HEK293 (cell line): ENCODE measurements around the gene TTLL13.

Experiments used
- CTCF ChIA-PET: fragments of 350-600 bp; formaldehyde crosslinking; extraction: SDS; loops from one replicate; lab custom pipeline; 2021; ENCODE audit warnings: antibody characterized with exemption; lab: Yijun Ruan, JAX
- POLR2A ChIA-PET: fragments of 300-600 bp; formaldehyde crosslinking; extraction: SDS; loops from one replicate; lab custom pipeline; 2020; ENCODE audit warnings: antibody characterized with exemption, inconsistent platforms; lab: Yijun Ruan, JAX
- H3K27ac ChIP-seq: fragments of 200-500 bp; sonication (Bioruptor generic); 2 replicates; pipeline ENCODE4 v1.5.1; 2014; ENCODE audit warnings: low read depth, low read length, control low read depth, inconsistent platforms; ENCODE audit errors: extremely low read depth
- H3K36me3 ChIP-seq, 2 experiments: fragments of 200-500 bp in 1 of 2; sonication (Bioruptor generic) in 1 of 2; 1 replicate in 1 of 2; 2 replicates in 1 of 2; pipeline ENCODE4 v1.5.1; 2014 to 2017; ENCODE audit warnings: inconsistent platforms in 2 of 2, low read length in 2 of 2; ENCODE audit not compliant: control insufficient read depth in 2 of 2, insufficient read depth in 1 of 2
- H3K4me1 ChIP-seq: fragments of 200-500 bp; sonication (Bioruptor generic); 2 replicates; pipeline ENCODE4 v1.5.1; 2014; ENCODE audit warnings: mild to moderate bottlenecking, low read length, inconsistent platforms; ENCODE audit not compliant: control insufficient read depth, insufficient read depth
- H3K4me3 ChIP-seq: 2 replicates; pipeline ENCODE4 v1.5.1; 2011; ENCODE audit warnings: low read depth, mild to moderate bottlenecking, control low read depth, low read length, moderate library complexity
- H3K9me3 ChIP-seq: fragments of 200-500 bp; sonication (Bioruptor generic); 2 replicates; pipeline ENCODE4 v1.5.1; 2014; ENCODE audit warnings: low read depth, low read length, inconsistent platforms; ENCODE audit not compliant: control insufficient read depth, insufficient read depth
- KLF1 ChIP-seq: fragments of 450-650 bp; formaldehyde crosslinking; IDR thresholded peaks from 2 replicates; pipeline ENCODE4 v1.5.1; 2016; ENCODE audit warnings: missing biosample characterization, missing genetic modification characterization
- OSR2 ChIP-seq: fragments of 450-650 bp; formaldehyde crosslinking; IDR thresholded peaks from 2 replicates; pipeline ENCODE4 v1.5.1; 2016; ENCODE audit warnings: missing biosample characterization, missing genetic modification characterization
- ZBTB21 ChIP-seq: fragments of 450-650 bp; formaldehyde crosslinking; IDR thresholded peaks from 2 replicates; pipeline ENCODE4 v1.5.1; 2017; ENCODE audit warnings: missing biosample characterization, missing genetic modification characterization
- ZBTB8A ChIP-seq: fragments of 450-650 bp; formaldehyde crosslinking; IDR thresholded peaks from 2 replicates; pipeline ENCODE4 v1.5.1; 2016; ENCODE audit warnings: missing biosample characterization, missing genetic modification characterization
- ZNF132 ChIP-seq: fragments of 450-650 bp; formaldehyde crosslinking; IDR thresholded peaks from 2 replicates; pipeline ENCODE4 v1.5.1; 2017; ENCODE audit warnings: missing biosample characterization, missing genetic modification characterization, borderline replicate concordance
- ZNF133 ChIP-seq: fragments of 450-650 bp; formaldehyde crosslinking; IDR thresholded peaks from 2 replicates; pipeline ENCODE4 v1.5.1; 2016; ENCODE audit warnings: missing biosample characterization, missing genetic modification characterization
- ZNF146 ChIP-seq: fragments of 450-650 bp; formaldehyde crosslinking; IDR thresholded peaks from 2 replicates; pipeline ENCODE4 v1.5.1; 2016; ENCODE audit warnings: missing biosample characterization, missing genetic modification characterization
- ZNF155 ChIP-seq: fragments of 450-650 bp; formaldehyde crosslinking; IDR thresholded peaks from 2 replicates; pipeline ENCODE4 v1.5.1; 2016; ENCODE audit warnings: missing biosample characterization, missing genetic modification characterization
- ZNF239 ChIP-seq: fragments of 450-650 bp; formaldehyde crosslinking; IDR thresholded peaks from 2 replicates; pipeline ENCODE4 v1.5.1; 2016; ENCODE audit warnings: missing biosample characterization, missing genetic modification characterization
- ZNF529 ChIP-seq: fragments of 450-650 bp; formaldehyde crosslinking; IDR thresholded peaks from 2 replicates; pipeline ENCODE4 v1.5.1; 2017; ENCODE audit warnings: missing genetic modification characterization, missing biosample characterization; ENCODE audit not compliant: insufficient replicate concordance
- ZNF596 ChIP-seq: fragments of 450-650 bp; IDR thresholded peaks from 2 replicates; pipeline ENCODE4 v1.5.0; 2018; ENCODE audit warnings: missing biosample characterization, mild to moderate bottlenecking, missing genetic modification characterization, moderate library complexity
- ZNF777 ChIP-seq: fragments of 450-650 bp; formaldehyde crosslinking; IDR thresholded peaks from 2 replicates; pipeline ENCODE4 v1.5.1; 2017; ENCODE audit warnings: missing biosample characterization, missing genetic modification characterization, borderline replicate concordance
- TF ChIP-seq, protein P1 (sequence below): fragments of 450-650 bp; formaldehyde crosslinking; conservative IDR thresholded peaks from 2 replicates; pipeline ENCODE4 v1.5.1; 2016; ENCODE audit warnings: low read depth, missing biosample characterization, missing genetic modification characterization
- TF ChIP-seq, protein P2 (sequence below): fragments of 450-650 bp; formaldehyde crosslinking; IDR thresholded peaks from 2 replicates; pipeline ENCODE4 v1.5.1; 2016; ENCODE audit warnings: missing biosample characterization, missing genetic modification characterization
- TF ChIP-seq, protein P3 (sequence below): fragments of 450-650 bp; formaldehyde crosslinking; IDR thresholded peaks from 2 replicates; pipeline ENCODE4 v1.5.1; 2016; ENCODE audit warnings: missing biosample characterization, missing genetic modification characterization
- TF ChIP-seq, protein P4 (sequence below): fragments of 450-650 bp; formaldehyde crosslinking; IDR thresholded peaks from 2 replicates; pipeline ENCODE4 v1.5.1; 2016; ENCODE audit warnings: missing biosample characterization, missing genetic modification characterization, borderline replicate concordance
- TF ChIP-seq, protein P5 (sequence below): fragments of 450-650 bp; formaldehyde crosslinking; IDR thresholded peaks from 2 replicates; pipeline ENCODE4 v1.5.1; 2016; ENCODE audit warnings: missing biosample characterization, missing genetic modification characterization
- TF ChIP-seq, protein P6 (sequence below): IDR thresholded peaks from 2 replicates; pipeline ENCODE4 v1.6.1; 2011; ENCODE audit warnings: mild to moderate bottlenecking, low read depth, low read length, borderline replicate concordance

Gene TTLL13

DNA sequence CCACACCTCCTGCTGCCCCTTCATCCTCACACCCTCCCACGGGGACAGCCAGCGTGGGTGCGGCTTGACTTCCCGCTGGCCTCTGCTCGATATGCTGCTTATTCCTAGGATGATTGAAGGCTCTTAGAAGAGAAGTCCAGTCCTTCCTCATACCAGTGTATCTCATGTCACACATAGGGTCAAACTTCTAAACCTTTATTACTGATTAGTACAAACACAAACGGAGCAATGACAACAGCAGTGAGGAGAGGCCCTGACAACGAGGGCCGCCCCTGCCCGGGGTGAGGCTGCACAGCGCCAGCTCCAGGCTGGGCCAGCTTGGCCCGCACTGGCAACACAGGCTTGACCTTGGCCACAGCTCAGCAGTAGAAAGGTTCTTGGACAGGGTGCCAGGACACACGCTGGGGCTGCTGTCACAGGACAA is 19.3 kb upstream of the TTLL13 start (continued):
- TF ChIP-seq, protein P1, sequence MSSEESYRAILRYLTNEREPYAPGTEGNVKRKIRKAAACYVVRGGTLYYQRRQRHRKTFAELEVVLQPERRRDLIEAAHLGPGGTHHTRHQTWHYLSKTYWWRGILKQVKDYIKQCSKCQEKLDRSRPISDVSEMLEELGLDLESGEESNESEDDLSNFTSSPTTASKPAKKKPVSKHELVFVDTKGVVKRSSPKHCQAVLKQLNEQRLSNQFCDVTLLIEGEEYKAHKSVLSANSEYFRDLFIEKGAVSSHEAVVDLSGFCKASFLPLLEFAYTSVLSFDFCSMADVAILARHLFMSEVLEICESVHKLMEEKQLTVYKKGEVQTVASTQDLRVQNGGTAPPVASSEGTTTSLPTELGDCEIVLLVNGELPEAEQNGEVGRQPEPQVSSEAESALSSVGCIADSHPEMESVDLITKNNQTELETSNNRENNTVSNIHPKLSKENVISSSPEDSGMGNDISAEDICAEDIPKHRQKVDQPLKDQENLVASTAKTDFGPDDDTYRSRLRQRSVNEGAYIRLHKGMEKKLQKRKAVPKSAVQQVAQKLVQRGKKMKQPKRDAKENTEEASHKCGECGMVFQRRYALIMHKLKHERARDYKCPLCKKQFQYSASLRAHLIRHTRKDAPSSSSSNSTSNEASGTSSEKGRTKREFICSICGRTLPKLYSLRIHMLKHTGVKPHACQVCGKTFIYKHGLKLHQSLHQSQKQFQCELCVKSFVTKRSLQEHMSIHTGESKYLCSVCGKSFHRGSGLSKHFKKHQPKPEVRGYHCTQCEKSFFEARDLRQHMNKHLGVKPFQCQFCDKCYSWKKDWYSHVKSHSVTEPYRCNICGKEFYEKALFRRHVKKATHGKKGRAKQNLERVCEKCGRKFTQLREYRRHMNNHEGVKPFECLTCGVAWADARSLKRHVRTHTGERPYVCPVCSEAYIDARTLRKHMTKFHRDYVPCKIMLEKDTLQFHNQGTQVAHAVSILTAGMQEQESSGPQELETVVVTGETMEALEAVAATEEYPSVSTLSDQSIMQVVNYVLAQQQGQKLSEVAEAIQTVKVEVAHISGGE (tag by site-specific recombination), result no peak
- no peak for TF ChIP-seq ZNF529
- TF ChIP-seq, protein P2, sequence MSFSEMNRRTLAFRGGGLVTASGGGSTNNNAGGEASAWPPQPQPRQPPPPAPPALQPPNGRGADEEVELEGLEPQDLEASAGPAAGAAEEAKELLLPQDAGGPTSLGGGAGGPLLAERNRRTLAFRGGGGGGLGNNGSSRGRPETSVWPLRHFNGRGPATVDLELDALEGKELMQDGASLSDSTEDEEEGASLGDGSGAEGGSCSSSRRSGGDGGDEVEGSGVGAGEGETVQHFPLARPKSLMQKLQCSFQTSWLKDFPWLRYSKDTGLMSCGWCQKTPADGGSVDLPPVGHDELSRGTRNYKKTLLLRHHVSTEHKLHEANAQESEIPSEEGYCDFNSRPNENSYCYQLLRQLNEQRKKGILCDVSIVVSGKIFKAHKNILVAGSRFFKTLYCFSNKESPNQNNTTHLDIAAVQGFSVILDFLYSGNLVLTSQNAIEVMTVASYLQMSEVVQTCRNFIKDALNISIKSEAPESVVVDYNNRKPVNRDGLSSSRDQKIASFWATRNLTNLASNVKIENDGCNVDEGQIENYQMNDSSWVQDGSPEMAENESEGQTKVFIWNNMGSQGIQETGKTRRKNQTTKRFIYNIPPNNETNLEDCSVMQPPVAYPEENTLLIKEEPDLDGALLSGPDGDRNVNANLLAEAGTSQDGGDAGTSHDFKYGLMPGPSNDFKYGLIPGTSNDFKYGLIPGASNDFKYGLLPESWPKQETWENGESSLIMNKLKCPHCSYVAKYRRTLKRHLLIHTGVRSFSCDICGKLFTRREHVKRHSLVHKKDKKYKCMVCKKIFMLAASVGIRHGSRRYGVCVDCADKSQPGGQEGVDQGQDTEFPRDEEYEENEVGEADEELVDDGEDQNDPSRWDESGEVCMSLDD (tag by site-specific recombination), result no peak
- TF ChIP-seq, all 188 proteins: peak for 0

DNA sequence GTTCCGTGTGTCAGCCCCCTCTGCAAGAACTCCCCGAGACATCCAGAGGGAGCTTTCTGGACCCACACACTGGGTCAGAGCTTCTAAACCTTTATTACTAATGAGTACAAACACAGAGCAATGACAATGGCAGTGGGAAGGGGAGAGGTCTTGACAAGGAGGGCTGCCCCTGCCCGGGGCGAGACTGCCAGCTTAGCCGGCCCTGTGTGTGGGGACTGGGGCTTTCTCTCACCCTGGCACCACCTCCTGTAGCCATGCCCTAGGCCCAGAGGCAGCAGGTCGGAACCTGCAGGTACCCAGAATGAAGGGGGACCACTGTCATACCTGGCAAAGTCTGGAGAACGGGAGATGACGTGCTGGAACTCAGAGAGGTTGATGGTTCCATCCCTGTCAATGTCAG is 18.7 kb upstream of the TTLL13 start:
- POLR2A ChIA-PET, result no interaction called here
- TF ChIP-seq ZNF146 (tag by site-specific recombination), result no peak
- TF ChIP-seq ZBTB21, result no peak
- TF ChIP-seq OSR2 (tag by site-specific recombination), result no peak
- TF ChIP-seq ZNF133, result no peak
- no peak for TF ChIP-seq ZNF239 (tag by site-specific recombination)
- TF ChIP-seq ZBTB8A (tag by site-specific recombination), result no peak
- no peak for TF ChIP-seq ZNF777 (tag by site-specific recombination)
- TF ChIP-seq, protein P3, sequence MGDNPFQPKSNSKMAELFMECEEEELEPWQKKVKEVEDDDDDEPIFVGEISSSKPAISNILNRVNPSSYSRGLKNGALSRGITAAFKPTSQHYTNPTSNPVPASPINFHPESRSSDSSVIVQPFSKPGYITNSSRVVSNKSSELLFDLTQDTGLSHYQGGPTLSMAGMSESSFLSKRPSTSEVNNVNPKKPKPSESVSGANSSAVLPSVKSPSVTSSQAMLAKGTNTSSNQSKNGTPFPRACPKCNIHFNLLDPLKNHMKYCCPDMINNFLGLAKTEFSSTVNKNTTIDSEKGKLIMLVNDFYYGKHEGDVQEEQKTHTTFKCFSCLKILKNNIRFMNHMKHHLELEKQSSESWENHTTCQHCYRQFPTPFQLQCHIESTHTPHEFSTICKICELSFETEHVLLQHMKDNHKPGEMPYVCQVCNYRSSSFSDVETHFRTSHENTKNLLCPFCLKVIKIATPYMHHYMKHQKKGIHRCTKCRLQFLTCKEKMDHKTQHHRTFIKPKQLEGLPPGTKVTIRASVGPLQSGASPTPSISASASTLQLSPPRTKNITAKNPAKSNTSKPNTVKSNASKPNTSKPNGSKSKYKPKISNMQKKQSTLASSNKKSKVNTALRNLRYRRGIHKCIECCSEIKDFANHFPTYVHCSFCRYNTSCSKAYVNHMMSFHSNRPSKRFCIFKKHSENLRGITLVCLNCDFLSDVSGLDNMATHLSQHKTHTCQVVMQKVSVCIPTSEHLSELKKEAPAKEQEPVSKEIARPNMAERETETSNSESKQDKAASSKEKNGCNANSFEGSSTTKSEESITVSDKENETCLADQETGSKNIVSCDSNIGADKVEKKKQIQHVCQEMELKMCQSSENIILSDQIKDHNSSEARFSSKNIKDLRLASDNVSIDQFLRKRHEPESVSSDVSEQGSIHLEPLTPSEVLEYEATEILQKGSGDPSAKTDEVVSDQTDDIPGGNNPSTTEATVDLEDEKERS (tag by site-specific recombination), result no peak
- TF ChIP-seq, protein P4, sequence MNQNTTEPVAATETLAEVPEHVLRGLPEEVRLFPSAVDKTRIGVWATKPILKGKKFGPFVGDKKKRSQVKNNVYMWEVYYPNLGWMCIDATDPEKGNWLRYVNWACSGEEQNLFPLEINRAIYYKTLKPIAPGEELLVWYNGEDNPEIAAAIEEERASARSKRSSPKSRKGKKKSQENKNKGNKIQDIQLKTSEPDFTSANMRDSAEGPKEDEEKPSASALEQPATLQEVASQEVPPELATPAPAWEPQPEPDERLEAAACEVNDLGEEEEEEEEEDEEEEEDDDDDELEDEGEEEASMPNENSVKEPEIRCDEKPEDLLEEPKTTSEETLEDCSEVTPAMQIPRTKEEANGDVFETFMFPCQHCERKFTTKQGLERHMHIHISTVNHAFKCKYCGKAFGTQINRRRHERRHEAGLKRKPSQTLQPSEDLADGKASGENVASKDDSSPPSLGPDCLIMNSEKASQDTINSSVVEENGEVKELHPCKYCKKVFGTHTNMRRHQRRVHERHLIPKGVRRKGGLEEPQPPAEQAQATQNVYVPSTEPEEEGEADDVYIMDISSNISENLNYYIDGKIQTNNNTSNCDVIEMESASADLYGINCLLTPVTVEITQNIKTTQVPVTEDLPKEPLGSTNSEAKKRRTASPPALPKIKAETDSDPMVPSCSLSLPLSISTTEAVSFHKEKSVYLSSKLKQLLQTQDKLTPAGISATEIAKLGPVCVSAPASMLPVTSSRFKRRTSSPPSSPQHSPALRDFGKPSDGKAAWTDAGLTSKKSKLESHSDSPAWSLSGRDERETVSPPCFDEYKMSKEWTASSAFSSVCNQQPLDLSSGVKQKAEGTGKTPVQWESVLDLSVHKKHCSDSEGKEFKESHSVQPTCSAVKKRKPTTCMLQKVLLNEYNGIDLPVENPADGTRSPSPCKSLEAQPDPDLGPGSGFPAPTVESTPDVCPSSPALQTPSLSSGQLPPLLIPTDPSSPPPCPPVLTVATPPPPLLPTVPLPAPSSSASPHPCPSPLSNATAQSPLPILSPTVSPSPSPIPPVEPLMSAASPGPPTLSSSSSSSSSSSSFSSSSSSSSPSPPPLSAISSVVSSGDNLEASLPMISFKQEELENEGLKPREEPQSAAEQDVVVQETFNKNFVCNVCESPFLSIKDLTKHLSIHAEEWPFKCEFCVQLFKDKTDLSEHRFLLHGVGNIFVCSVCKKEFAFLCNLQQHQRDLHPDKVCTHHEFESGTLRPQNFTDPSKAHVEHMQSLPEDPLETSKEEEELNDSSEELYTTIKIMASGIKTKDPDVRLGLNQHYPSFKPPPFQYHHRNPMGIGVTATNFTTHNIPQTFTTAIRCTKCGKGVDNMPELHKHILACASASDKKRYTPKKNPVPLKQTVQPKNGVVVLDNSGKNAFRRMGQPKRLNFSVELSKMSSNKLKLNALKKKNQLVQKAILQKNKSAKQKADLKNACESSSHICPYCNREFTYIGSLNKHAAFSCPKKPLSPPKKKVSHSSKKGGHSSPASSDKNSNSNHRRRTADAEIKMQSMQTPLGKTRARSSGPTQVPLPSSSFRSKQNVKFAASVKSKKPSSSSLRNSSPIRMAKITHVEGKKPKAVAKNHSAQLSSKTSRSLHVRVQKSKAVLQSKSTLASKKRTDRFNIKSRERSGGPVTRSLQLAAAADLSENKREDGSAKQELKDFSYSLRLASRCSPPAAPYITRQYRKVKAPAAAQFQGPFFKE, result no peak
- no peak for TF ChIP-seq ZNF155
- TF ChIP-seq, protein P5, sequence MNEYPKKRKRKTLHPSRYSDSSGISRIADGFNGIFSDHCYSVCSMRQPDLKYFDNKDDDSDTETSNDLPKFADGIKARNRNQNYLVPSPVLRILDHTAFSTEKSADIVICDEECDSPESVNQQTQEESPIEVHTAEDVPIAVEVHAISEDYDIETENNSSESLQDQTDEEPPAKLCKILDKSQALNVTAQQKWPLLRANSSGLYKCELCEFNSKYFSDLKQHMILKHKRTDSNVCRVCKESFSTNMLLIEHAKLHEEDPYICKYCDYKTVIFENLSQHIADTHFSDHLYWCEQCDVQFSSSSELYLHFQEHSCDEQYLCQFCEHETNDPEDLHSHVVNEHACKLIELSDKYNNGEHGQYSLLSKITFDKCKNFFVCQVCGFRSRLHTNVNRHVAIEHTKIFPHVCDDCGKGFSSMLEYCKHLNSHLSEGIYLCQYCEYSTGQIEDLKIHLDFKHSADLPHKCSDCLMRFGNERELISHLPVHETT (tag by site-specific recombination), result no peak
- TF ChIP-seq, protein P6, sequence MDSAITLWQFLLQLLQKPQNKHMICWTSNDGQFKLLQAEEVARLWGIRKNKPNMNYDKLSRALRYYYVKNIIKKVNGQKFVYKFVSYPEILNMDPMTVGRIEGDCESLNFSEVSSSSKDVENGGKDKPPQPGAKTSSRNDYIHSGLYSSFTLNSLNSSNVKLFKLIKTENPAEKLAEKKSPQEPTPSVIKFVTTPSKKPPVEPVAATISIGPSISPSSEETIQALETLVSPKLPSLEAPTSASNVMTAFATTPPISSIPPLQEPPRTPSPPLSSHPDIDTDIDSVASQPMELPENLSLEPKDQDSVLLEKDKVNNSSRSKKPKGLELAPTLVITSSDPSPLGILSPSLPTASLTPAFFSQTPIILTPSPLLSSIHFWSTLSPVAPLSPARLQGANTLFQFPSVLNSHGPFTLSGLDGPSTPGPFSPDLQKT, result no peak
- no peak for TF ChIP-seq ZNF596 (tag by site-specific recombination)
- TF ChIP-seq KLF1 (tag by site-specific recombination), result no peak
- TF ChIP-seq ZNF132 (tag by site-specific recombination), result no peak

More for the DNA sequence above, 18.7 kb upstream of the TTLL13 start:
- H3K9me3 ChIP-seq, result no peaks in the 10 kb centered on the region
- H3K36me3 ChIP-seq, result peaks cover 10 to 58% of the 10 kb centered on the region in 2 experiments; a peak in 2 of 3 replicates
- CTCF ChIA-PET, result interaction anchor here (4.8 kb wide), 1 partner anchor 10 kb away, joined by 38 read pairs; no protein-coding TSS in a partner anchor
- peaks cover 4% of the 10 kb centered on the region; the same call in 1 of the 2 replicates for H3K4me1 ChIP-seq
- no peak overlapping the region for H3K27ac ChIP-seq
- no peak overlapping the region for H3K4me3 ChIP-seq
